GM10266 (cell line): ENCODE data around the gene SPNS1.

Experiments
- DNase-seq: peaks from one replicate; pipeline ENCODE4 v3.0.0; 2012; ENCODE audit errors: extremely low spot score
- CTCF ChIP-seq: IDR thresholded peaks from 2 replicates; pipeline ENCODE4 v1.5.1; 2012; ENCODE audit warnings: mild to moderate bottlenecking, low read depth; ENCODE audit not compliant: control insufficient read depth, insufficient read depth; ENCODE audit errors: missing control alignments

SPNS1 gene

GRCh38 chr16:29007730-29008593, 33.4 kb downstream of the SPNS1 start:
- no peak for TF ChIP-seq CTCF

DNA sequence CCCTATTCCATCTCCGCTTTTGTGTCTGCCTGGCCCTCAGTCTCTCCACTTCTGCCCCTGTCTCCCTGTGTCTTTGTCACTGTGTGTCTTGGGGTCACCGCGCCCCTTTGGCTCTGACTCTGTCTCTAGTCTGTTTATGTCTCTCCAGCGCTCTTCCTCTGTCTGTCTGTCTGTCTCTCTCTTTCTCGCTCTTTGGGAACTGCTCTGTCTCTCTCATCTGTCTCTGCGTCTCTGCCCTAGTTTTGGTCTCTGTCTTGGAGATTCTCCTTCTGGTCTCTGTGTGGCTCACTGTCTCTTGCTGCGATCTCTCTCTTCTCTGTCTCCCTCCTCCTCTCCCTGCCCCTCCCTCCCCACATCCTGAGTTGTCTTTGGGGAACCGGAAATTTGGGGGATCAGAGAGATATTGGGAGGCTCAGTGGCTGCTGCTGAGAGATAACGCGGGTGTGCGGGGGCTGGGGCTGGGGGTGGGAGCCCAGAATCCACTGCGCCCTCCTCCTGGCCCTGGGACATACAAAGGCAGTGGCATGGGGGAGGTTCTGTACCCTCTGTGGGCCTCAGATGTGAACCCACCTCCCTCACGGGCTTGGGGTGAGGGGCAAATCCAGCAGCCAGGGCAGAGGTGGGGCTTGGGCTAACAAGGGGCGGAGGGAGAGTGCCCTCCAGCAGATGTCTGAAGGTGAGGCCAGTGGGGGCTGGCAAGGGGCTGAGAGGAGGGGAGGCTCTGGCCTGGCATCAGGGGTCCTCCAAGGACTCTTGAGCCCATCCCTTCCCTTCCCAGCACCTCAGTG, 34.7 kb downstream of the SPNS1 start:
- DNase-seq, result no peak
- no peak for TF ChIP-seq CTCF

More at GRCh38 chr16:29007730-29008593, 33.4 kb downstream of the SPNS1 start:
- no peak for DNase-seq

DNA sequence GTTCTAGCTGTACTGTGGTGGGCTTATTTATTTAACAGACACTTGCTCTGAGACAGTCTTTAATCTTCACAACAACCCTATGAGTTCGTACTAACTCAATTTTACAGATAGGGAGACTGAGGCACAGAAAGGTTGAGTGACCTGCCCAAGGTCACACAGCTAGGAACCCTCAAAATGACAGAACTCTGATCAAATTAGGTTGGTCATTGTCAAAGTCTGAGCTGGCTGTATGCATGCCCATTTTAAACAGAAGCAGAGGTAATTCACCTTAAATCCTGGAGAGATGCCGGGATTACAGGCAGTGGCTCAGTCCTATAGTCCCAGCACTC, 35.2 kb downstream of the SPNS1 start:
- TF ChIP-seq CTCF, result no peak
- DNase-seq, result no peak

- no peak for DNase-seq
- TF ChIP-seq CTCF, result no peak
Measured at GRCh38 chr16:29011112-29011511, 36.5 kb downstream of the SPNS1 start.

DNA sequence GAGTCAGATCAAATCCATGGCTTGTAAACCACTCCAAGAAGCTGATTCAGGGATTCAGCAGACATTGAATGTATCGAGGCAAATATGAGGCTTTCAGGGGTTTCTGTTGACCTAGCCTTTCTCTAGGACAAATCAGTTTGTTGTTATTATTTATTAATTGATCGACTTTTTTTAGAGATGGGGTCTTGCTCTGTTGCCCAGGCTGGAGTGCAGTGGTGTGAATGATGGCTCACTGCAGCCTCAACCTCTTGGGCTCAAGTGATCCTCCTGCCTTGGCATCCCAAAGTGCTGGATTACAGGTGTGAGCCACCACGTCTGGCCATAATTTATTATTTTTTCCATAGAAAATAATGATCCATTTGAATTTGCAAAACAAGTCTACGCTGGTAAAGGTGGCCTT, 37.3 kb downstream of the SPNS1 start:
- no peak for DNase-seq
- no peak for TF ChIP-seq CTCF

DNA sequence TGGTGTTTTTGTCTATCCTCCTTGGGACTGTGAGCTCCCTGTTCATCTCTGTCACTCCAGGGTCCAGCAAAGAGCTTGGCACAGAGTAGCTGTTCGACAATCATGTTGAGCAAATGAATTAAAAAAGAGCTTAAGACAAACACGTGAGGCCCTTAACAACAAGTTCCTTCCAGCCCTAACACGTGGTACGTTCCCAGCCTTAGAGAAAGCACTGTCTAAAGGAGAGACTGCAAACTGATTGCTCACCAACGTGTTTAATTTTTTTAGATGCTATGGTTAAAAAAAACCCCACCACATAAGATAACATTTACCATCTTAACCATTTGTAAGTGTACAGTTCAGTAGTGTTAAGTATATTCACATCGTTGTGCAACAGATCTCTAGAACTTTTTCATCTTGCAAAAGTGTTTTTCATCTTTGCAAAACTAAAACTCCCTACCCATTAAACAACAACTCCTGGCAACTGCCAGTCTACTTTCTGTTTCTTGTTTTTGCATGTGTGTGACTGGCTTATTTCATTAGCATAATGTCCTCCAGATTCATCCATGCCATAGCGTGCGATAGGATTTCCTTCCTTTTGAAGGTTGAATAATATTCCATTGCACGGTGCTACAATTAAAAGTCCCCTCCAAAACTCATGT, 38.5 kb downstream of the SPNS1 start:
- TF ChIP-seq CTCF, result no peak
- DNase-seq, result no peak
